Stimulated activated CD8-positive, alpha-beta memory T cell treated with anti-CD3 and anti-CD28 coated beads, Interleukin-12 subunit alpha, Interleukin-12 subunit beta, amount 100 ng/mL, for 4 hours (primary cell): Measurements from ENCODE around the gene CAMK2G.
"Not testable (repeated sequence)": the region's sequence is repeated elsewhere in the genome, so short reads cannot be mapped to it uniquely, and the experiment has no call there.

Experiments used
- DNase-seq: peaks from one replicate; pipeline ENCODE4 v3.0.0-alpha.2; 2020; ENCODE audit warnings: low read depth

Gene CAMK2G

DNA sequence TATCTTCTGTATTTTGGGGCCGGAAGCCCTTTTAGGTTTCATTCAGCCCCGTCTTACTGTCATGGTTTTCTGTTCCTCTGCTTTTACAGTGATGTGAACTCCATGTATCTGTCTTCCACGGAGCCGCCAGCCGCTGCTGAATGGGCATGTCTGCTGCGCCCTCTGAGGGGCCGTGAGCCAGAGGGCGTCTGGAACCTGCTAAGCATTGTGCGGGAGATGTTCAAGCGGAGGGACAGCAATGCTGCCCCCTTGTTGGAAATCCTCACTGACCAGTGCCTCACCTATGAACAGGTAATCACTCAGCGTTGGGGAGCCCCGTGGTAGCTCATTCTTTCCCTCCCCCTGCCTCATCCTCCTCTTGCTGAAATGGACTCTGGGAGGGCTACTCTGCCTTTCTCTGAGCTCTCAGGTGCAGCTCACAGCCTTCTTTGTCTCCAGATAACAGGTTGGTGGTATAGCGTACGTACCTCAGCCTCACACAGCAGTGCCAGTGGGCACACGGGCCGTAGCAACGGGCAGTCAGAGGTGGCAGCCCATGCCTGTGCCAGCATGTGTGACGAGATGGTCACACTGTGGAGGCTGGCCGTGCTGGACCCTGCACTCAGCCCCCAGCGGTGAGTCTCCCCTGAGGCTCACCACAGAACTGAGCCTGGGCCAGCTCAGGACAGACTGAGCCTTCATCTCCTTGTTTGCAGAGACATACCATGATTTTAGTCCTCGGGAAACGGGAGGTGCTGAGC lies 83.3 kb downstream of the CAMK2G start:
- DNase-seq = no peak

DNA sequence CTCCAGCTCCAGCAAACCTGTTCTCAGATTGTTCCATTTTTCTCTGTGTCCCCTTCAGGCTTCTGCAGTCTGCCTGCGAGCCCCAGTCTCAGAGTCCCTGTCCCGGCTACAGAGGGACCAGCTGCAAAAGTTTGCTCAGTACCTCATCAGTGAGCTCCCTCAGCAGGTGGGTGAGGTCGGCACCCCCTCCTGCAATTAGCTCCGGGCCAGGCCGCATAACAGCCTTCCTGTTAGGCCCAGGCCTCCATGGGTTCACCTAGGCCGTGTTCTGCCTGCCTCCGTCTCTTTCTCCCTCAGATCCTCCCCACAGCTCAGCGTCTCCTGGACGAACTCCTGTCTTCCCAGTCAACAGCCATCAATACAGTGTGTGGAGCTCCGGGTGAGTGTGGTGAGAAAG lies 84.7 kb downstream of the CAMK2G start:
- DNase-seq = no peak

DNA sequence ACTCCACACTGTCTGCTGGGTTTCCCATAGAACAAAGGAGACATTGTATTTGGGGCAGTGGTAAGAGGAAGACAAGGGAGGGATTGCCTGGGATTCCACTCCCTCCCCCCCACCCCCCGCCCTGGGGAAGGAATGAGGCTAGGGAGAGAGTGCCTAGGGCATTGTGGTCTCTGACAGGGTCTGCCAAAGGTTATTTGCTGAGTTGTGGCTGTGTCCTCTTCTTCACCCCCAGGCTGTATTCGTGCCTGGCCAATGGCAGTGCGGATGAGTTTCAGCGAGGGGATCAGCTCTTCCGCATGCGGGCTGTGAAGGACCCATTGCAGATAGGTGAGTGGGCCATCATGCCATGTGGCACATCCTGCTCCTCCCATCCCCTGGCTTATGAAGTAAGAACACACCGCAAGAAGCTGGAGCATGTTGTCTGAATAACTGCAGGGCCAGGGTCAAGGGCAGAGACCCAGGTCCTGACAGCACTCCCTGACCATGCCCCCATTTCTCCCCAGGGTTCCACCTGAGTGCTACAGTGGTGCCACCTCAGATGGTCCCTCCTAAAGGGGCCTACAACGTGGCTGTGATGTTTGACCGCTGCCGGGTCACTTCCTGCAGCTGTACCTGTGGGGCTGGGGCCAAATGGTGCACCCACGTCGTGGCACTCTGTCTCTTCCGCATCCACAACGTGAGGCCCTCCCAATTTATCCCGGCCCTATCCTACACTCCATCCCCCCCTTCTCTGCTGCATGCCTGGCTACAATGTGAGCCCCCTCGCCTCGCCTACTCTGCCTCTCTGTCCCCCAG lies 85.3 kb downstream of the CAMK2G start:
- DNase-seq = no peak

DNA sequence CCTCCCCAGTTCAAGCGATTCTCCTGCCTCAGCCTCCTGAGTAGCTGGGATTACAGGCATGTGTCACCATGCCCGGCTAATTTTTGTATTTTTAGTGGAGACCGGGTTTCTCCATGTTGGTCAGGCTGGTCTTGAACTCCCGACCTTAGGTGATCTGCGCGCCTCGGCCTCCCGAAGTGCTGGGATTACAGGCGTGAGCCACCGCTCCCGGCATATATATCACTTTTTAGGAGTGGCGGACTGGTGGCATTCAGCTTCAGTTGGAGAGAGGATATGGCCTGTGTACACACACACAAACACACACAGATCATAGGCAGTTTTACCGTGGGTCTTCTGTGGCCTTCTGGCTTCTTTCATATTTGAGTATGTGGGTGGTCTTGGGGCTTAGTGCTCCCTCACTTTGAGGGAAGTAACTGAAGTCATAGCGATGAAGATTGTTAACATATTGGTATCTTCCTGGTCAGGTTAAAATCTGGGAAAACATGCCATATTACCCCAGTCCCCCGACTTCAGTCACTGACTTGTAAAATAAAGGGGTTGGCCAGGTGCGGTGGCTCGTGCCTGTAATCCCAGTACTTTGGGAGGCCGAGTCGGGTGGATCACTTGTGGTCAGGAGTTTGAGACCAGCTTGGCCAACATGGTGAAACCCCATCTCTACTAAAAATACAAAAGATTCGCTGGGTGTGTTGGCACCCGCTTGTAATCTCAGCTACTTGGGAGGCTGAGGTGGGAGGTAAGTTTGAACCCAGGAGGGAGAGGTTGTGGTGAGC lies 87.1 kb downstream of the CAMK2G start:
- not testable (repeated sequence) for DNase-seq

DNA sequence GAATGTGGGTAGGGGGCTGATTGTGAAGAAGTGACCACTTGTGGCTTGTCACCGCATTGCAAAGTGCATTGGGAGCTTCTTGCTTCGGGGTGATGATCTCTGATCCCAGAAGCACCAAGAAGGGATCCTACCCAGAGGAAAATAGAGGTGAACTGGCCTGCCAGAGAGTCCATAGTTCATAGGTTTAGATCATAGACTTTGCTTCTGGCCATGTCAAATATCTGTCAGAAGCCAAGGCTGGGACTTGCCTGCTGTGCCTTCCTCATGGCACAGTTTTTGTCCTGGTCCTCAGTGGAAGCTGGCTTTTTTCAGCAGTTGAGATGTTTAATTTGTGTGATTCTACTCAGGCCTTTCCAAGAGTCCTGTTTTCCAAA lies 87.9 kb downstream of the CAMK2G start:
- DNase-seq = no peak

DNA sequence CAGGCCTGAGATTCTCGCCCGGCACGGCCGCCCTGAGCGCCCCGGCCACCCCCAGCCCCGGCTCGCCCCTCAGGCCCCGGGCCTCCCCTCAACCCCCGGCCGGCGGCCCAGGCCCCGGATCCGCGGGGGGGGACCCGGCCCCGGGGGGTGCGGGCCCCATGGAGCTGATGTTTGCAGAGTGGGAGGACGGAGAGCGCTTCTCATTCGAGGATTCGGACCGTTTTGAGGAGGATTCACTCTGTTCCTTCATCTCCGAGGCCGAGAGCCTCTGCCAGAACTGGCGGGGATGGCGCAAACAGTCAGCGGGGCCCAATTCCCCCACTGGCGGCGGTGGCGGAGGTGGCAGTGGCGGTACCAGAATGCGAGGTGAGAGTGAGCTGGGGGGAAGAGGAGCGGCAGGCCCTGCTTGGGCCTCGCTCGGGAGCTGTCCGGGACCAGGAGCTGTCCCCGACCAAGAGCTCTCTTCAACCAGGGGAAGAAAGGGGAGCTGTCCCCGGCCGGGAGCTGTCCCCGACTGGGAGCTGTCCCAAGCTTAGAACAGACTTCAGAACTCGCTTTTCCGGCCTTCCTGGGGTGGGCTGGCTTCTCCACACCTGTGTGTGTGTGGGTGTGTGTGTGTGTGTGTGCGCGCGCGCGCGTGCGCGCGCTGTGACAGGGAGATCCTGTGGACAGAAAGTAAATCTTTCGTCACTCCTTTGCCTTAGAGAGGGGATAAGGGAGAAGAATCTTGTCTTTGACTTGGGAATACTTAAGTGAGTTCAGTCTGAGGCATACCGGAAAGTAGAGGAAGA lies 88.4 kb downstream of the CAMK2G start:
- peak; percentile 28 for DNase-seq

DNA sequence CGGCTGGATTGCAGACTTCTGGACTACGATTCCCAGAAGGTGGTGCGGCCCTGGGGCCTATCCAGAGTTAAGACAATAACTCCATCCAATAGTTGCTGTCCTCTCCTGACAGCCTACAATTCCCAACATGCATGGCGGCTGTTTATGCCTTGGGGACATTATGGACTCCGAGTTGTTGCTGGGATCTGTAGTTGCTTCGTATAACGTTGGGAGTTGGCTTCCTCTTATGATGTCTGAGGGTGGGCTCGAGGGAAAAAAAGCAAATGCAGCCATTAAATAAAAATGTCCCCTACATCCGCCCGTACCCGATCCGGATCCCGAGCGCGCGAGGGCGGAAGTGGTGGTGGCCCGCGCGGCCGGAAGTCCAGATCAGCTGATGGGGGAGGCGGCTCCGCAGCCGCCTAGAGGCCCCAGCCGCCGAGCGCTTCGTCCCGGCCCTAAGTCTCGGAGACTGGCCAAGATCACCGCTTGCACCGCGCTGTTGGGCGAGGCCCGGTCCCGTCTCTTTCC lies 89.1 kb downstream of the CAMK2G start, which contains the start of gene ZSWIM8:
ZSWIM8 (plus strand) TSS at position 396 of the 510 bp plus-strand sequence. CDS start 273 bp downstream, outside the sequence.
- DNase-seq = peak; percentile 78

DNA sequence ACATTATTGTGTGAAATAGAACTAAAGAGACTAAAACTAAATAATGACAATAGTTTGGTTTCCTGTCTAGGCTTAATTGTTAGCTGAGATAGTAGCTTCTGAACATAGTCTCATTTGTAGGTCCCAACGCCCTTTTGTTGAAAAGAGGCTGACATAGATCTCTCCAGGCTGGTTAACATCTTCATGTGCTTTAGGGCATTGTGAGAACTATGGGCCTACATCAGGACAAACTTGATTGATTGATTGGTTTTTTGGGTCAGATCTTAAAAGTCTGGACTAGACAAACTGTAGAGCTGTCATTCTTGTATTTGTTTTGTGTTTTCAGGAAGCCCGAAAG lies 91.6 kb downstream of the CAMK2G start:
- no peak for DNase-seq

DNA sequence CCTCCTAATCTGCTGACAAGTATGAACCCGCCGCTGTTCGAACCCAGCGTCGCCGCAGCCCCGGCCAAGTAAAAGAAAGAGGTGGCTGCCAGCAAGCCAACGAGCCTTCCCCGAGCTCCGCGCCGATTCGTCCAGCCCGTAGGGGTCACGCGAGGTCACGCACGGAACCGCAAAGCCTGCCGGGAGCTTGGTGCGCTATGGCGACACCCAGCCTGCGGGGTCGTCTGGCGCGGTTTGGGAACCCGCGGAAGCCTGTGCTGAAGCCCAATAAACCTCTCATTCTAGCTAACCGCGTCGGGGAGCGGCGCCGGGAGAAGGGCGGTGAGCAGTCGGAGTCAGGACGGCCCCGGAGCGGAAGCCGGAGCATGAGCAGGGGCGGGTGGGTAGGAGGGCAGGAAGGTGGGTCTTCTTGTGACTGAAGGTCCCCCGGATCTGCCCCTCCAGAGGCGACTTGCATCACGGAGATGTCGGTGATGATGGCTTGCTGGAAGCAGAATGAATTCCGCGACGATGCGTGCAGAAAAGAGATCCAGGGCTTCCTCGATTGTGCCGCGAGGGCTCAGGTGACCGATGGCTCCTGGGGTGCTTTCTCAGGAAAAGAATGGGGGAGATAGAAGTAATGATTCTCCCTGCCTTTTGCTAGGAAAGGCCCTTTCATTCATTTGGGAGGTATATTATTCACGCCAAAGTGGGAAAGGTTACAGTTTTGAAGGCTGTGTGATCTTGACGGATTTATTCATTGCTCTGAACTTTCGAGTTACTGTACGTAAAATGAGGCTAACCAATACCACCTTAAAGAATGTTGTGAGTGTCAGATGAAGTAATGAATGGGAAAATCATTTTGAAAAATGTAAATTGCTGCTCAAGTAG lies 92.2 kb downstream of the CAMK2G start, which contains the start of gene CHCHD1:
CHCHD1 (plus strand) TSS at position 170 of the 870 bp plus-strand sequence; CDS start at position 198, 28 bp downstream.
- peak; percentile 84 for DNase-seq

DNA sequence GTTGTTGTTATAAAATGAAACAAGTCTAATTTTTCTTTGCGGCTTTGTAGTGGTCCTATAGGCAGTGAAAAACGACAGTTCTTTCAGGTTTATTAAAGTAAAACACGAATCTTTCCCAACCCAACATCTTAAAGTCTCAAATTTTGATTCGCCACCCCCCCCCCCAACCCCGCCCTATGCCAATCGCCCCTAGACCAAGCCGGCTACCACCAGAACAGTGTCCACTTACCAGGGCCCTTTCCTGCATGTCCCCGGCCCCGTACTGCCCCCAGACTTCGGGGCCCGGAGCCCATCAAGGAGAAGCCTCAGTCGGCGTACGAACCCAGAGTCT lies 92.8 kb downstream of the CAMK2G start:
- DNase-seq = no peak

DNA sequence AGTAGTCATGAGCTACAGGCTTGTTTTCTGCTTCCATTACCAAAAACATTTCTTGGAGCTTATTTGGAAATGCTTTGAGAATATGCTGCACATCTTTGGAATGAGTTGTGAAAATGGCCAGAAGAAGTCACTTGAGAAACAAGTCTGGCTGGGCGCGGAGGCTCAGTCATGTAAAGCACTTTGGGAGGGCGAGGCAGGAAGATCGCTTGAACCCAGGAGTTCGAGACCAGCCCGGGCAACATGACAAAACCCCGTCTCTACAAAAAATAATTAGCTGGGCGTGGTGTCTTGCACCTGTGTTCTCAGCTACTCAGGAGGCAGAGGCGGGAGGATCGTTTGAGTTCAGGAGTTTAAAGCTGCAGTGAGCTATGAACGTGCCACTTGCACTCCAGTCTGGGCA lies 93.4 kb downstream of the CAMK2G start:
- DNase-seq = no peak

DNA sequence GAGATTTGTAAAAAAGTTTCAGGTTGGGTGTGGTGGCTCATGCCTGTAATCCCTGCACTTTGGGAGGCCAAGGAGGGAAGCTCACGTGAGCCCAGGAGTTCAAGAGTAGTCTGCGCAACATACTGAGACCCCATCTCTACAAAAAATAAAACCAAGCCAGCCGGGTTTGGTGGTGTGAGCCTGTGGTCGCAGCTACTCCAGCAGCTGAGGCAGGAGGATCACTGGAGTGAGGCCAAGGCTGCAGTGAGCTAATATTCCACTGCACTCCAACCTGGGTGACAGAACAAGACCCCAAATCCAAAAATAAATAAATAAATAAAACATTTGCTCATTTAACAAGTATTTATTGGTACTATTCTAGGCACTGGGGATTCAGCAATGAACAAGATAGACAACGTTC lies 94.1 kb downstream of the CAMK2G start:
- no peak for DNase-seq

DNA sequence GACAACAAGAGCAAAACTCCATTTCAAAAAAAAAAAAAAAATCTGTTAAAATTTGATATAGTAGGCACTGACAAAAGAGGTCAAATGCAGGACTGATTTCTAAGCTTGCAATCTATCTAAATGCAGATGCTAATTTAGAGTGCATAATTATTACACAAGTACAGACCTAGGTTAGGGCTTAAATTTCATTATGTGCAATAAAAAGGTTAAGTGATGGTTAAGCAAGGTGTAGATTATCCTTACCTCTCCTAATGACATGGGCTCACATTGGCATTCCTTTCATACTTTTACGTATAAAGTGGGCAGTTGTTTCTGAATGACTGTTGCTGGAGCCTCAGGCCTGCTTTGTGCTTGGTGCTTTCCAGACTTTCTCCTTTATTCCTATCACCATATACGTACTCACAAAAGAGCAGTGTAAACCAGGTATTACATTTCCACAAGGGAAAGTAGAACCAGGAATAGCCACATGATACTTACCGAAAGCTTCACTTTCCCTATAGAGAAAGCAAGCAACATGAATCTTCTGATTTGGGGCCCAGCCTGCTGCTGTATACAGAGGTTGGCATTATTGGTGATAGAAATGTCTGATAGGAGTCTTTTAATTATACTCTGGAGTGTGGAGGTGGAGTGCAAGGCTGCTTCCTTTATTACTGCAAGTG lies 94.7 kb downstream of the CAMK2G start:
- no peak for DNase-seq

DNA sequence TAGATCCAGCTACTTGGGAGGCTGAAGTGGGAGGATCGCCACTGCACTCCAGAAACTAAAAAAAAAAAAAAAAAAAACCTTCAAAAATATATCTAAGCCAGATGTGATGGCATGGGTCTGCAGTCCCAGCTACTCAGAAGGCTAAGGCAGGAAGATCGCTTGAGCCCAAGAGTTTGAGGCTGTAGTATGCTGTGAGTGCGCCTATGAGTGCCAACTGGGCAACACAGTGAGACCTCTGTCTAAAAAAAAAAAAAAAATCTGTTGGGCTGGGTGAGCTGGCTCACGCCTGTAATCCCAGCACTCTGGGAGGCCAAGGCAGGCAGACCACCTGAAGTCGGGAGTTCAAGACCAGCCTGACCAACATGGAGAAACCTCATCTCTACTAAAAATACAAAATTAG lies 95.3 kb downstream of the CAMK2G start:
- DNase-seq = no peak

DNA sequence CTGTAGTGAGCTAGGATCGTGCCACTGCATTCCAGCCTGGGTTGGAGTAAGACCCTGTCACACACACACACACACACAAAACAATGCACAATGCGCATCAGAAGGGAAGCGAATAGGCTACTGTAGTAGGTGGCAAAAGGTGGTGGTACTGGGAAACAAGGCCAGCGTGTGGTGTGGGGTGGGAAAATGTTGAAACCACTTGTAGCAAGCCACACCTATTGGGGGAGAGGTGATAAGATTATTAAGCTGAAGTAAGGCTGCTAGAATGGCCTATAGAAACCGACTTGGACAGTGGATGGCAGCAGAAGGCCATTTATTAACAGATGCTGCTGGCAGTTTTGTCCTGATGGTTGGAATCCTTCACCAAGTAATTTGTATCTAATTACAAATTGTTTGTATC lies 99.7 kb downstream of the CAMK2G start:
- no peak for DNase-seq

DNA sequence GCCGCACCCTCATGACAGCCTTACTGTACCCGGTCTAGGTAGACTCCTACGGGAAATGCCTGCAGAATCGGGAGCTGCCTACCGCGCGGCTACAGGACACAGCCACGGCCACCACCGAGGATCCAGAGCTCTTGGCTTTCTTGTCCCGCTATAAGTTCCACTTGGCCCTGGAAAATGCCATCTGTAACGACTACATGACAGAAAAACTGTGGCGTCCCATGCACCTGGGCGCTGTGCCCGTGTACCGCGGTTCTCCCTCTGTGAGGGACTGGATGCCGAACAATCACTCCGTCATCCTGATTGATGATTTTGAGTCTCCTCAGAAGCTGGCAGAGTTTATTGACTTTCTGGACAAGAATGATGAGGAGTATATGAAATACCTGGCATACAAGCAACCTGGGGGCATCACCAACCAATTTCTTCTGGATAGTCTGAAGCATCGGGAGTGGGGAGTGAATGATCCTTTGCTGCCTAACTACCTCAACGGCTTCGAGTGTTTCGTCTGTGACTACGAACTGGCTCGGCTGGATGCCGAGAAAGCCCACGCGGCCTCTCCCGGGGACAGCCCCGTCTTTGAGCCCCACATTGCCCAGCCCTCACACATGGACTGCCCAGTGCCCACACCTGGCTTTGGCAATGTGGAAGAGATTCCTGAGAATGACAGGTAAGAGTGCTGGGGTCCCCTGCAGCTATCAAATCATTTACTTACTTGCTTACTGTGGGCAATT lies 101.0 kb downstream of the CAMK2G start:
- no peak for DNase-seq

DNA sequence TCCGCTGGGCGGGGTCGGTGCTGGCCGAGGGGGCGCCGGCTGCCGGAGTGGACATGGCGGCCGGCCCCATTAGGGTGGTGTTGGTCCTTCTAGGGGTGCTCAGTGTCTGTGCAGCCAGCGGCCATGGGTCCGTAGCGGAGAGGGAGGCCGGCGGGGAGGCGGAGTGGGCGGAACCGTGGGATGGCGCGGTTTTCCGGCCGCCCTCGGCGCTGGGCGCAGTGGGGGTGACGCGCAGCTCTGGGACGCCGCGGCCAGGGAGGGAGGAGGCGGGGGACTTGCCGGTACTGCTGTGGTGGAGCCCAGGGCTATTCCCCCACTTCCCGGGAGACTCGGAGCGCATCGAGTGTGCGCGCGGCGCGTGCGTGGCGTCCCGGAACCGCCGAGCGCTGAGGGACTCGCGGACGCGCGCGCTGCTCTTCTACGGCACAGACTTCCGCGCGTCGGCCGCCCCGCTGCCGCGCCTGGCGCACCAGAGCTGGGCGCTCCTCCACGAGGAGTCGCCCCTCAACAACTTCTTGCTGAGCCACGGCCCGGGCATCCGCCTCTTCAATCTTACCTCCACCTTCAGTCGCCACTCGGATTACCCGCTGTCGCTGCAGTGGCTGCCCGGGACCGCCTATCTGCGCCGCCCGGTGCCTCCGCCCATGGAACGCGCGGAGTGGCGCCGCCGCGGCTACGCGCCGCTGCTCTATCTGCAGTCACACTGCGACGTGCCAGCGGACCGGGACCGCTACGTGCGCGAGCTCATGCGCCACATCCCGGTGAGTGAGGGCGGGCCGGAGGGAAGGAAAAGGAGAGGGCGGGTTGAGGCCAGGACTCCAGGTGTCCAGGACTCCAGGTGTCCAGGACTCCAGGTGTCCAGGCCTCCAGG lies 101.8 kb downstream of the CAMK2G start:
- DNase-seq = peak; percentile 75

DNA sequence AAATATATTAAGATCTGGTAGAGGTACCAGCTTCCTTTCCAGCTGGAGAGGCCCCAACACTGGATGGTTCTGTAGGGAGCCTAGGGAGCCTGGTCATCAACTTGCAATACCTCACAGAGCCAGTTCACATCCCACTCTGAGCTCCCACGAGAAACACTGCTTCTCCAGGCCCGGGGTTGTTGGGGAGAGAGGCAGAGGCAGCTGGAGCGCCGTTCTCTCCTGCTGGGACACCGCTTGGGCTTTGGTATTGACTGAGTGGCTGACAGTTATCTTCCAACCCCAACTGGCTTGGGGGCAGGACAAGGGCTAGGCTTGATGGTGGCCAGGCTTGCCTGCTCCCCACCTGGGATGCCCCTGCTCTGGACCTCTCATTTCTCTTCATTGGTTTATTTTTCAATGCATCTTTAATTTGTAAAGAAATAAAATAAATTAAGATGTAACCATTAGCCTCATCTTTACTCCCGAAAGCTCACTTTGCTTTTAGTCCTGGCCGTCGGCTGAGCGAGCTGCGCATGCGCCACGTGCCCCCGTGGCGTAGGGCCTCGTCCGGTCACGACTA lies 102.6 kb downstream of the CAMK2G start:
- DNase-seq = no peak
